Measurements from ENCODE around the gene GJB2.

DNA sequence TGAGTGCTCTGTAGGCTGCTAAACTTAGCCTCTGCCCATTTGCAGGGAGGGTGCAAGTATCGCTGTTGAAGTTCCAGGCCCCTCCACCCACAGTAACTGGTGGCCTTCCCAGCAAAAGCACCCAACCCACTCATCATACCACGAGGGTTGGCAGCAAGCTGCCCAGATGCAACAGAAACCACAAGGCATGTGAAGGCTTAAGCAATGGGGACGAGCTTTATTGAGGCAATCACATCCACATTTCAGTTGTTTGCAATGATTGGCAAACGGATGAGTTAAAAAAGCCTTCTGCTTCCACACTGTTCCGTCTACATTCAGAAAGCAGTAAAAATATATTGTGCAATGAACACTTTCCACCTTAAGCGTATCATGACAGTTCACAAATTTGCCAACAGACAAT, 29.0 kb upstream of the GJB2 start:
- TF ChIP-seq CTCF (conservative IDR thresholded peaks at IDR 0.05; ENCODE audit: low read depth, low read length) (no peak), EZH2phosphoT487 (IDR thresholded peaks at IDR 0.05; ENCODE audit: borderline replicate concordance, low read length) (no peak), EZH2 (IDR thresholded peaks at IDR 0.05; ENCODE audit: low read length, unreplicated experiment) (no peak)

Data from PC-3 (cell line).